ENCODE results near the gene OR5A2. TPM values are rescaled to one million over a fixed set of nuclear protein-coding genes. Genes with fewer than 3 reads are reported as not detected.

The OR5A2 gene, protein sequence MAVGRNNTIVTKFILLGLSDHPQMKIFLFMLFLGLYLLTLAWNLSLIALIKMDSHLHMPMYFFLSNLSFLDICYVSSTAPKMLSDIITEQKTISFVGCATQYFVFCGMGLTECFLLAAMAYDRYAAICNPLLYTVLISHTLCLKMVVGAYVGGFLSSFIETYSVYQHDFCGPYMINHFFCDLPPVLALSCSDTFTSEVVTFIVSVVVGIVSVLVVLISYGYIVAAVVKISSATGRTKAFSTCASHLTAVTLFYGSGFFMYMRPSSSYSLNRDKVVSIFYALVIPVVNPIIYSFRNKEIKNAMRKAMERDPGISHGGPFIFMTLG
- not detected for polyA plus RNA-seq (2013, experiment 1 of 2)
- not detected for polyA plus RNA-seq (2013, experiment 2 of 2)

DNA sequence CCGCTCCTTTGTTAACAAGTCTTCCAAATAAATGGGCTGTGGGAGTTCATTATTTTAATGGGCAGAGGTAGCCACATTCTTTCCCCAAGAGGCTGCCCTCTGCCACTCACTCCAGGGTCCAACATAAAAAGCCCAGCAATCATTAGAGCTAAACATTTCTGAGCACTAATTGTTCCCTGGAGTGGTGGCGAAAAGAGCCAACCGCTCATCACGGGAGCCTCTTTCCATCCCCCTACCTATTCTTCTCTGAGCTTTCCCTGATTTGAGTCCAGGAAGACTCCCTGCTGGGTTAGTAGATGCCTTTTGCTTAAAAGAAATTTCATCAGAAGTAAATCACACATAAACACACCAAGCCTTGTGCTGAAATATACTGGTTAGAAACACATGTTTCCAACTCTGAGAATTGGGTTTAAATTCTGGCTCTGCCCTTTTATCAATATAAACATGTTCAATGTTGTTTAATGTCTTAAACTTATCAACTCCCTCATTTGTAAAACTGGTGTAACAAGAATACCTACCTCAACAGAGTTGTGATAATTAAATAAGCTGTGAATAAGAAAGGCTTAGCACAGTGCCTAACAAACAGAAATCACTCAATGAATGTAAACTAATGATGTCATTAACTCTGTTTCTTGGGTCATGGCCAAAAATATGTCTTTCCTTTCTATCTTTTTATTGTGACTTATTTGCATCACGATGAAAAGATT, at the start of gene OR5A2:
Gene OR5A2 (minus strand): TSS at position 53 of the 707 bp plus-strand sequence. CDS start 3,460 bp downstream, outside the sequence.
- Histone ChIP-seq H4K8ac (ENCODE audit: low read depth, low read length) (no peak within 1 kb of the TSS), H3K23ac (ENCODE audit: low read length) (no peak within 1 kb of the TSS), H2BK120ac (ENCODE audit: low read depth, low read length) (peak within 1 kb of the TSS; percentile 45), H3K56ac (ENCODE audit: low read length) (peak within 1 kb of the TSS; percentile 58), H3K79me1 (ENCODE audit: low read length) (no peaks in the 10 kb centered on the region), H4K5ac (ENCODE audit: low read length) (no peak within 1 kb of the TSS), H3K27me3 (ENCODE audit: insufficient read depth, low read length, poor library complexity) (no peaks in the 10 kb centered on the region), H3K18ac (ENCODE audit: low read length) (peak within 1 kb of the TSS; percentile 1), H3K4me1 (ENCODE audit: control insufficient read depth, low read depth, low read length) (peaks cover 4% of the 10 kb centered on the region), H3K4me3 (ENCODE audit: low read length) (no peak within 1 kb of the TSS), H3K79me2 (ENCODE audit: control insufficient read depth, insufficient read depth, low read length) (no peaks in the 10 kb centered on the region), H3K27ac (ENCODE audit: low read depth, low read length) (peak within 1 kb of the TSS; percentile 54), H3K4ac (ENCODE audit: low read depth, low read length) (peak within 1 kb of the TSS; percentile 52), H2AK5ac (ENCODE audit: low read length) (no peak within 1 kb of the TSS), H2BK15ac (replicated peaks; ENCODE audit: low read depth) (no peak within 1 kb of the TSS), H3K36me3 (ENCODE audit: control insufficient read depth, insufficient read depth, low read length) (no peaks in the 10 kb centered on the region), H3K9ac (ENCODE audit: low read length) (no peak within 1 kb of the TSS), H2BK5ac (ENCODE audit: low read length) (peak within 1 kb of the TSS; percentile 2), H3K4me2 (ENCODE audit: low read length) (no peak within 1 kb of the TSS)
- DNase-seq, result peak; percentile 92
- no CpG with 5 or more reads among the region's 5 CpGs for WGBS (ENCODE audit: extremely low coverage, insufficient coverage, low lambda C conversion rate)

DNA sequence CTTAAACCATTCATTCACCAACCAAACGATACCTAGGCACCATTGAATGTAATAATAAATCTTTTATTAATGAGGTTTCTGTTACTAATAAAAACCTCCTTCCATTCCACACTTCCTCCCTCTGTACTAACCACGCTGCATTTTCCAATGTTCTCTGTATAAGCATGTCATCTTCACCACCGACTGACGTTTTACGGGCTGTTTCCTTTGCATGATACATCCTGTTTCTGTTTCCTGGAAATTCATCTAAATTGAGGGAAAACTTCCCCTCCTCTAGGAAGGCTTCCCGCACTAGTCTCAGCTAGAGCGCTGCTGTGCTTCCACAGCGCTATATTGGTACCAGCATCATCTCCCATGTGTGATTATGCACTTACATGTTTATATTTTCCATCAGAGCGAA, 49.0 kb upstream of the OR5A2 start:
- Histone ChIP-seq H4K5ac (ENCODE audit: low read length) (no peak overlapping the region), H3K4me2 (ENCODE audit: low read length) (no peak overlapping the region), H3K4me1 (ENCODE audit: control insufficient read depth, low read depth, low read length) (no peaks in the 10 kb centered on the region), H3K4ac (ENCODE audit: low read depth, low read length) (no peak overlapping the region), H3K79me1 (ENCODE audit: low read length) (no peaks in the 10 kb centered on the region), H3K79me2 (ENCODE audit: control insufficient read depth, insufficient read depth, low read length) (no peaks in the 10 kb centered on the region), H3K36me3 (ENCODE audit: control insufficient read depth, insufficient read depth, low read length) (no peaks in the 10 kb centered on the region), H3K9ac (ENCODE audit: low read length) (no peak overlapping the region), H3K56ac (ENCODE audit: low read length) (no peak overlapping the region), H3K23ac (ENCODE audit: low read length) (no peak overlapping the region), H2BK15ac (replicated peaks; ENCODE audit: low read depth) (no peak overlapping the region), H2AK5ac (ENCODE audit: low read length) (no peak overlapping the region), H3K27ac (ENCODE audit: low read depth, low read length) (no peak overlapping the region), H3K4me3 (ENCODE audit: low read length) (no peak overlapping the region), H3K18ac (ENCODE audit: low read length) (no peak overlapping the region), H2BK5ac (ENCODE audit: low read length) (no peak overlapping the region), H3K27me3 (ENCODE audit: insufficient read depth, low read length, poor library complexity) (no peaks in the 10 kb centered on the region), H2BK120ac (ENCODE audit: low read depth, low read length) (no peak overlapping the region), H4K8ac (ENCODE audit: low read depth, low read length) (no peak overlapping the region)
- no CpG with 5 or more reads among the region's 9 CpGs for WGBS (ENCODE audit: extremely low coverage, insufficient coverage, low lambda C conversion rate)
- no peak for DNase-seq

DNA sequence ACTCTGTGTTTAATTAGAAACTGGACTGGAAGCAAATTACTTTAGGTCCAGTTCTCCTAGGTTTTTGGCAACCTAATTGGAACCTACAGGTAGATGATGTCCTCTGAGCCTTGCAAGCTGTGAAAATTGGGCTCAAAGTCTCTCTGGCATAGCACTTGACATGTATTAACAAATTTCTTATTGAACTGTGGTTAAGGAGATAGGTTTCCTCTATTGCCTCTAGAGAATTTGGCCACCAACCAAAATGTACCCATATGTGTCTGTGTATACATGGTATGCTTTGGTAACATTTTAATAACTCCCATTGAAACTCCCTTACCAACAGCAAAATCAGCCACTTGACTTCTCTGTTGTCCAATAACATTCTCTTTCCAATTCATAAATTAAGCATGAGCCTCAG, 46.8 kb upstream of the OR5A2 start, which contains the start of gene OR4D10:
Gene OR4D10 (plus strand): TSS at position 301 of the 400 bp plus-strand sequence. CDS start 4,115 bp downstream, outside the sequence.
- H2AK5ac ChIP-seq (ENCODE audit: low read length), result no peak within 1 kb of the TSS
- no peaks in the 10 kb centered on the region for H3K4me1 ChIP-seq (ENCODE audit: control insufficient read depth, low read depth, low read length)
- H3K4ac ChIP-seq (ENCODE audit: low read depth, low read length), result no peak within 1 kb of the TSS
- no peak within 1 kb of the TSS for H3K4me3 ChIP-seq (ENCODE audit: low read length)
- H3K9ac ChIP-seq (ENCODE audit: low read length), result no peak within 1 kb of the TSS
- no peak within 1 kb of the TSS for H3K27ac ChIP-seq (ENCODE audit: low read depth, low read length)
- no peak within 1 kb of the TSS for H3K4me2 ChIP-seq (ENCODE audit: low read length)
- H3K36me3 ChIP-seq (ENCODE audit: control insufficient read depth, insufficient read depth, low read length), result no peaks in the 10 kb centered on the region
- H3K23ac ChIP-seq (ENCODE audit: low read length), result no peak within 1 kb of the TSS
- H3K56ac ChIP-seq (ENCODE audit: low read length), result no peak within 1 kb of the TSS
- no peak within 1 kb of the TSS for H2BK15ac ChIP-seq (replicated peaks; ENCODE audit: low read depth)
- no peaks in the 10 kb centered on the region for H3K79me1 ChIP-seq (ENCODE audit: low read length)
- no peak within 1 kb of the TSS for H4K8ac ChIP-seq (ENCODE audit: low read depth, low read length)
- no peak within 1 kb of the TSS for H2BK120ac ChIP-seq (ENCODE audit: low read depth, low read length)
- no peak for DNase-seq
- no peaks in the 10 kb centered on the region for H3K79me2 ChIP-seq (ENCODE audit: control insufficient read depth, insufficient read depth, low read length)
- no peak within 1 kb of the TSS for H4K5ac ChIP-seq (ENCODE audit: low read length)
- no peak within 1 kb of the TSS for H2BK5ac ChIP-seq (ENCODE audit: low read length)
- no peak within 1 kb of the TSS for H3K18ac ChIP-seq (ENCODE audit: low read length)
- H3K27me3 ChIP-seq (ENCODE audit: insufficient read depth, low read length, poor library complexity), result no peaks in the 10 kb centered on the region

DNA sequence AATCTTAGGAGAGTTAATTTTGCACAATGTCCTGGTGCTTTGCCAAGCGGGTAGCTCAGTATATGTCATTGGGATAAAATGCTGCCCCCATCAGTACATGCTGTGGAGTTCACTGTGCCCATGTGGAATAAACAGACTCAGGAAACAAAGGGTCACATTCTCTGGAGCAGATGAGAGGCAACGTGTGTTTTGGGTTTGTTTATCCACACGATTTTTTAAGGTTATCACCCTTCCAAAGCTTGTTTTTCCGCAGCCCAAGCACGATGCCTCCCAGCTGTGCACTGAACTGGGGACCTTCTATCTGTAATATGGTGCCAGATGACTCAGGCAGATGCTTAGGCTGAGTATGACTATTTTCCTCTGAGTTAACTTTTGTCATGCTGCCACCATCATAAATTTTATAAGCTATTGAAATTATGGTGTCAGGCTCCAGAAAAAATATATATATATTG, 37.0 kb upstream of the OR5A2 start:
- Histone ChIP-seq H2BK120ac (ENCODE audit: low read depth, low read length) (no peak overlapping the region), H3K79me1 (ENCODE audit: low read length) (no peaks in the 10 kb centered on the region), H3K27me3 (ENCODE audit: insufficient read depth, low read length, poor library complexity) (no peaks in the 10 kb centered on the region), H3K4me2 (ENCODE audit: low read length) (no peak overlapping the region), H4K8ac (ENCODE audit: low read depth, low read length) (no peak overlapping the region), H3K4ac (ENCODE audit: low read depth, low read length) (no peak overlapping the region), H3K27ac (ENCODE audit: low read depth, low read length) (no peak overlapping the region), H2AK5ac (ENCODE audit: low read length) (no peak overlapping the region), H3K79me2 (ENCODE audit: control insufficient read depth, insufficient read depth, low read length) (no peaks in the 10 kb centered on the region), H3K9ac (ENCODE audit: low read length) (no peak overlapping the region), H2BK15ac (replicated peaks; ENCODE audit: low read depth) (no peak overlapping the region), H3K4me3 (ENCODE audit: low read length) (no peak overlapping the region), H4K5ac (ENCODE audit: low read length) (no peak overlapping the region), H3K36me3 (ENCODE audit: control insufficient read depth, insufficient read depth, low read length) (no peaks in the 10 kb centered on the region), H3K23ac (ENCODE audit: low read length) (no peak overlapping the region), H2BK5ac (ENCODE audit: low read length) (no peak overlapping the region), H3K56ac (ENCODE audit: low read length) (no peak overlapping the region), H3K18ac (ENCODE audit: low read length) (no peak overlapping the region), H3K4me1 (ENCODE audit: control insufficient read depth, low read depth, low read length) (no peaks in the 10 kb centered on the region)
- WGBS (ENCODE audit: extremely low coverage, insufficient coverage, low lambda C conversion rate), result no CpG with 5 or more reads among the region's 5 CpGs
- peak; percentile 21 for DNase-seq

DNA sequence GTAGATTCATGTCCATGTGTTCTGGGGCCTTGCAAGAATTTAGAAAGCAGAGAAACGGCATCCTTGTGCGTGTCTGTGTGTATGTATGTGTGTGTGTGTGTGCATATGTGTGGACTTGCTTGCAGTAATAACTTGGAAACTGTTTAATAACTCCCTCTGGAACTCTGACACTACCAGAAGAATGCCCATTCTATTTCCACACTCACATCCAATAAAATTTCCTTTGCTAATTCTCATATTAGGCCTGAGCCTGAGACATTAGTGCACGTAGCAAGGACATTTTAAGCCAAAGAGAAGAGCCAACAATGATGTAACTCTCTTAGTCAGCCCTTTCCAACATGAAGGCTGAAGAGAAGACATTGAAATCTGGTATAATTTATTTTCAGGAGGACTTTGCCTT, 33.7 kb upstream of the OR5A2 start:
- Histone ChIP-seq H3K79me2 (ENCODE audit: control insufficient read depth, insufficient read depth, low read length) (no peaks in the 10 kb centered on the region), H2BK5ac (ENCODE audit: low read length) (no peak overlapping the region), H2BK15ac (replicated peaks; ENCODE audit: low read depth) (no peak overlapping the region), H4K5ac (ENCODE audit: low read length) (no peak overlapping the region), H3K79me1 (ENCODE audit: low read length) (no peaks in the 10 kb centered on the region), H3K9ac (ENCODE audit: low read length) (no peak overlapping the region), H3K23ac (ENCODE audit: low read length) (no peak overlapping the region), H3K36me3 (ENCODE audit: control insufficient read depth, insufficient read depth, low read length) (no peaks in the 10 kb centered on the region), H3K4ac (ENCODE audit: low read depth, low read length) (no peak overlapping the region), H2AK5ac (ENCODE audit: low read length) (no peak overlapping the region), H2BK120ac (ENCODE audit: low read depth, low read length) (no peak overlapping the region), H3K18ac (ENCODE audit: low read length) (no peak overlapping the region), H3K27me3 (ENCODE audit: insufficient read depth, low read length, poor library complexity) (no peaks in the 10 kb centered on the region), H3K56ac (ENCODE audit: low read length) (no peak overlapping the region), H3K4me2 (ENCODE audit: low read length) (no peak overlapping the region), H3K4me1 (ENCODE audit: control insufficient read depth, low read depth, low read length) (no peaks in the 10 kb centered on the region), H4K8ac (ENCODE audit: low read depth, low read length) (no peak overlapping the region), H3K27ac (ENCODE audit: low read depth, low read length) (no peak overlapping the region), H3K4me3 (ENCODE audit: low read length) (no peak overlapping the region)
- WGBS (ENCODE audit: extremely low coverage, insufficient coverage, low lambda C conversion rate), result no CpG with 5 or more reads among the region's 3 CpGs
- no peak for DNase-seq

Data from mesendoderm (in vitro differentiated cells).